B cell (primary cell): ENCODE results near the gene PCDHGC3. TPM values are rescaled to one million over a fixed set of nuclear protein-coding genes. Genes with fewer than 3 reads are reported as not detected.

Source experiments
- ATAC-seq: fragments of 200-7000 bp; cut with Tn5 transposase; one replicate; pipeline ENCODE4 v1.10.0; 2021; ENCODE audit warnings: low read depth, mild to moderate bottlenecking, moderate number of reproducible peaks, moderate library complexity
- CTCF ChIA-PET: fragments of 350-600 bp; sonication (Branson Sonifier 250); formaldehyde crosslinking; loops from one replicate; lab custom pipeline; 2021; ENCODE audit warnings: antibody characterized with exemption, inconsistent platforms; lab: Charles Lee
- POLR2A ChIA-PET: fragments of 350-600 bp; sonication (Branson Sonifier 250); formaldehyde crosslinking; loops from one replicate; lab custom pipeline; 2021; ENCODE audit warnings: antibody characterized with exemption; lab: Charles Lee
- DNase-seq: peaks from one replicate; pipeline ENCODE4 v3.0.0; 2013
- H2AFZ ChIP-seq: 2 replicates; pipeline ENCODE4 v1.6.1; 2012; ENCODE audit warnings: mild to moderate bottlenecking, low read depth, low read length; ENCODE audit not compliant: insufficient read depth, poor library complexity, severe bottlenecking
- H3K27ac ChIP-seq, 2 donors: 1 replicate in 1 of 2; 2 replicates in 1 of 2; pipeline ENCODE4 v1.5.1; 2012 to 2013; ENCODE audit warnings: low read length in 2 of 2, mild to moderate bottlenecking in 2 of 2, moderate library complexity in 1 of 2
- H3K27me3 ChIP-seq, 4 experiments: fragments of 200-600 bp in 1 of 4; sonication (generic) in 1 of 4; replicated peaks in 1 of 4; 1 replicate in 2 of 4; 2 replicates in 2 of 4; pipeline versions ENCODE4 v1.6.1 to v1.7.0; 2013 to 2016; ENCODE audit warnings: low read length in 3 of 4, mild to moderate bottlenecking in 2 of 4, mixed read lengths in 1 of 4, moderate library complexity in 1 of 4; ENCODE audit not compliant: insufficient read depth in 4 of 4, control insufficient read depth in 3 of 4; ENCODE audit errors: control extremely low read depth in 1 of 4
- H3K36me3 ChIP-seq, 2 experiments: replicated peaks in 1 of 2; 1 replicate in 1 of 2; 2 replicates in 1 of 2; pipeline versions ENCODE4 v1.6.1 to v1.7.1; 2013; ENCODE audit warnings: low read length in 1 of 2; ENCODE audit not compliant: insufficient read depth in 2 of 2, control insufficient read depth in 1 of 2; ENCODE audit errors: control extremely low read depth in 1 of 2, extremely low read depth in 1 of 2
- H3K4me1 ChIP-seq, 2 donors: fragments of 200-600 bp in 1 of 2; sonication (generic) in 1 of 2; 1 replicate in 1 of 2; 2 replicates in 1 of 2; pipeline versions ENCODE4 v1.5.1 to v1.6.1; 2013 to 2017; ENCODE audit warnings: low read length in 2 of 2; ENCODE audit not compliant: control insufficient read depth in 2 of 2, insufficient read depth in 2 of 2
- H3K4me2 ChIP-seq: replicated peaks from 2 replicates; pipeline ENCODE3; 2012; ENCODE audit warnings: mild to moderate bottlenecking, low read depth, low read length; ENCODE audit not compliant: poor library complexity, severe bottlenecking
- H3K4me3 ChIP-seq, 5 experiments: fragments of 200-600 bp in 1 of 5; sonication (generic) in 1 of 5; 1 replicate in 3 of 5; 2 replicates in 2 of 5; pipeline versions ENCODE4 v1.5.1 to v1.7.0; 2011 to 2016; ENCODE audit warnings: low read length in 4 of 5, mild to moderate bottlenecking in 4 of 5, low read depth in 2 of 5, control low read depth in 1 of 5, moderate library complexity in 1 of 5; ENCODE audit not compliant: insufficient read depth in 1 of 5; ENCODE audit errors: control extremely low read depth in 1 of 5, extremely low read depth in 1 of 5
- H3K79me2 ChIP-seq: fragments of 200-600 bp; sonication (generic); one replicate; pipeline ENCODE4 v1.6.0; 2016; ENCODE audit warnings: low read length; ENCODE audit not compliant: control insufficient read depth, insufficient read depth
- H3K9ac ChIP-seq: fragments of 200-600 bp; sonication (generic); 2 replicates; pipeline ENCODE4 v1.6.1; 2017; ENCODE audit warnings: mild to moderate bottlenecking, low read length, moderate library complexity
- H3K9me3 ChIP-seq, 3 donors: one replicate each; pipeline versions ENCODE4 v1.6.1 to v1.7.1; 2013; ENCODE audit warnings: low read length in 2 of 3; ENCODE audit not compliant: control insufficient read depth in 2 of 3, insufficient read depth in 1 of 3; ENCODE audit errors: control extremely low read depth in 1 of 3
- H4K20me1 ChIP-seq: 2 replicates; pipeline ENCODE4 v1.6.0; 2012; ENCODE audit warnings: mild to moderate bottlenecking, low read length; ENCODE audit not compliant: insufficient read depth, control insufficient read depth, poor library complexity, severe bottlenecking
- H3K27ac Mint-ChIP-seq: one replicate; pipeline ENCODE4 v1.8.0; 2021; ENCODE audit warnings: mixed read lengths
- H3K27me3 Mint-ChIP-seq: one replicate; pipeline ENCODE4 v1.8.0; 2021; ENCODE audit warnings: mixed read lengths
- H3K4me1 Mint-ChIP-seq: one replicate; pipeline ENCODE4 v1.8.0; 2021; ENCODE audit warnings: mixed read lengths
- H3K4me3 Mint-ChIP-seq: one replicate; pipeline ENCODE4 v1.8.0; 2021; ENCODE audit warnings: mixed read lengths
- H3K9me3 Mint-ChIP-seq: one replicate; pipeline ENCODE4 v1.8.0; 2022; ENCODE audit warnings: mixed read lengths; ENCODE audit not compliant: insufficient read depth
- CTCF ChIP-seq: fragments of 200-600 bp; IDR thresholded peaks from one replicate; pipeline ENCODE4 v1.8.0; 2022; ENCODE audit warnings: antibody characterized with exemption, mild to moderate bottlenecking
- EZH2 ChIP-seq: IDR thresholded peaks from 2 replicates; pipeline ENCODE4 v1.6.1; 2012; ENCODE audit warnings: borderline replicate concordance, low read depth, mild to moderate bottlenecking, moderate library complexity, low read length; ENCODE audit not compliant: insufficient read depth, poor library complexity, severe bottlenecking
- WGBS: methylation state at CpG from one replicate; pipeline ENCODE4 v1.1.5; 2013; ENCODE audit warnings: missing lambda C conversion rate; ENCODE audit not compliant: insufficient coverage; 5-methylcytosine and 5-hydroxymethylcytosine counted together
- intact Hi-C: fragments of 100-400 bp; cut with micrococcal nuclease; formaldehyde crosslinking; loops from one replicate; pipeline ENCODE4 v1.10.0; 2022
- polyA plus RNA-seq: library from polyadenylated mRNA; depleted of rRNA; stranded (reverse); fragments of >200 nt; gene quantifications from 2 replicates; pipeline ENCODE4 v1.2.3, GENCODE V29; 2012
- total RNA-seq, 2 donors: library from RNA; stranded (reverse); fragments of 120-200 nt in 1 of 2; gene quantifications; 1 replicate in 1 of 2; 2 replicates in 1 of 2; pipeline versions ENCODE4 v1.2.3 to v1.2.4, GENCODE V29; 2013 to 2022

Gene PCDHGC3
- total and polyA plus RNA-seq, 2 donors (not counting 1 experiment from before 2014, with no cell fraction given): 0.88 to 2.0 TPM

- no peaks in the 10 kb centered on the region for H3K79me2 ChIP-seq
- CTCF ChIA-PET: interaction anchor here (0.7 to 12.8 kb wide), 14 partner anchors 10 to 194 kb away, joined by 3 to 176 read pairs (median 4); partner anchors contain the start of genes PCDHGA11, PCDHGA12, PCDHGB7 and PCDHGC3
- intact Hi-C loops: no loop called here
Measured at GRCh38 chr5:141514330-141515133, 38.8 kb downstream of the PCDHGC3 start.

More at GRCh38 chr5:141514330-141515133, 38.8 kb downstream of the PCDHGC3 start:
- Histone ChIP-seq H3K27me3 (no peaks in the 10 kb centered on the region), H3K4me2 (peak overlapping the region; percentile 86), H3K4me1 (peaks cover 38 to 69% of the 10 kb centered on the region in 2 donors), H2AFZ (no peak overlapping the region), H3K36me3 (peaks cover 0 to 48% of the 10 kb centered on the region in 2 experiments), H3K27ac (no peak overlapping the region), H3K9me3 (peaks cover 0 to 13% (median 0%) of the 10 kb centered on the region in 3 donors), H3K9ac (no peak overlapping the region), H3K4me3 (peak overlapping the region in 1 of 5 experiments; percentile 64), H4K20me1 (peaks cover 10% of the 10 kb centered on the region)
- H3K9me3 Mint-ChIP-seq: peaks cover 3% of the 10 kb centered on the region
- no peak for ATAC-seq
- peak overlapping the region; percentile 20 for H3K27ac Mint-ChIP-seq
- 77% methylated on average over 6 of the region's 6 CpGs for WGBS
- POLR2A ChIA-PET: no interaction called here
- no peak for DNase-seq
- no peak for TF ChIP-seq EZH2
- TF ChIP-seq CTCF: no peak
- no peaks in the 10 kb centered on the region for H3K27me3 Mint-ChIP-seq
- H3K4me1 Mint-ChIP-seq: peaks cover 64% of the 10 kb centered on the region
- H3K4me3 Mint-ChIP-seq: peak overlapping the region; percentile 29
